Fibroblast of lung (primary cell): ENCODE measurements around the gene RELCH.

Source experiments
- EZH2 ChIP-seq: IDR thresholded peaks from 2 replicates; pipeline ENCODE4 v1.5.1; 2012; ENCODE audit warnings: low read length, control low read depth, mild to moderate bottlenecking; ENCODE audit errors: missing control alignments
- TF ChIP-seq, protein P1 (sequence below), 2 donors: IDR thresholded peaks in 1 of 2; conservative IDR thresholded peaks in 1 of 2; 1 replicate in 1 of 2; 2 replicates in 1 of 2; pipeline ENCODE4 v1.5.1; 2011 to 2012; ENCODE audit warnings: low read length in 2 of 2, control low read depth in 1 of 2, inconsistent platforms in 1 of 2, low read depth in 1 of 2, mild to moderate bottlenecking in 1 of 2

DNA sequence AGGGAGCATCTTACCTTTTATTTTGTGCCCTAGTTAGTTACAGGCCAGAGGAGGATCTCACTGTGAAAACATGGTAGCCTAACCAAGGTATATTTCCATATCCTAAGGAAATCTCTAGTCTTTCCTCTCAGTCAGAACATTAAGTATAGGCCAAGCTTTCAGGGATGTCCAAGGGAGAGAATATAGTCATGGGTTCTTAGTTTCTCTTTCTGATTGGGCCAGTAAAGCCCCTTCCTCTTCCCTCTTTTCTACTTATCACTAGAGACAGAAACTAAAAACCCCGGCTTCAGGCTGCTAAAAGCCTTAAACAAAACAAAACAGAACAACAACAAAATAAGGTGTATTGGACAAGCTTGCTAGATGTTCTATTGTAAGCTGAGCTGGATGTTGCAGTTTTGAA is 93.7 kb downstream of the RELCH start:
- TF ChIP-seq EZH2 = no peak
- TF ChIP-seq, protein P1, sequence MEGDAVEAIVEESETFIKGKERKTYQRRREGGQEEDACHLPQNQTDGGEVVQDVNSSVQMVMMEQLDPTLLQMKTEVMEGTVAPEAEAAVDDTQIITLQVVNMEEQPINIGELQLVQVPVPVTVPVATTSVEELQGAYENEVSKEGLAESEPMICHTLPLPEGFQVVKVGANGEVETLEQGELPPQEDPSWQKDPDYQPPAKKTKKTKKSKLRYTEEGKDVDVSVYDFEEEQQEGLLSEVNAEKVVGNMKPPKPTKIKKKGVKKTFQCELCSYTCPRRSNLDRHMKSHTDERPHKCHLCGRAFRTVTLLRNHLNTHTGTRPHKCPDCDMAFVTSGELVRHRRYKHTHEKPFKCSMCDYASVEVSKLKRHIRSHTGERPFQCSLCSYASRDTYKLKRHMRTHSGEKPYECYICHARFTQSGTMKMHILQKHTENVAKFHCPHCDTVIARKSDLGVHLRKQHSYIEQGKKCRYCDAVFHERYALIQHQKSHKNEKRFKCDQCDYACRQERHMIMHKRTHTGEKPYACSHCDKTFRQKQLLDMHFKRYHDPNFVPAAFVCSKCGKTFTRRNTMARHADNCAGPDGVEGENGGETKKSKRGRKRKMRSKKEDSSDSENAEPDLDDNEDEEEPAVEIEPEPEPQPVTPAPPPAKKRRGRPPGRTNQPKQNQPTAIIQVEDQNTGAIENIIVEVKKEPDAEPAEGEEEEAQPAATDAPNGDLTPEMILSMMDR (conservative IDR thresholded peaks at IDR 0.05 in 1 of 2, IDR thresholded peaks at IDR 0.05 in 1 of 2; ENCODE audit: low read depth in 1 of 2, low read length in 2 of 2) = no peak
